GM19467 (cell line): Measurements from ENCODE around the gene METTL18.

ENCODE experiments used
- ATAC-seq: cut with Tn5 transposase; IDR thresholded peaks from one replicate; pipeline ENCODE4 v1.9.1; 2021; ENCODE audit warnings: mild to moderate bottlenecking, moderate library complexity; ENCODE audit not compliant: unreplicated experiment

METTL18 gene

DNA sequence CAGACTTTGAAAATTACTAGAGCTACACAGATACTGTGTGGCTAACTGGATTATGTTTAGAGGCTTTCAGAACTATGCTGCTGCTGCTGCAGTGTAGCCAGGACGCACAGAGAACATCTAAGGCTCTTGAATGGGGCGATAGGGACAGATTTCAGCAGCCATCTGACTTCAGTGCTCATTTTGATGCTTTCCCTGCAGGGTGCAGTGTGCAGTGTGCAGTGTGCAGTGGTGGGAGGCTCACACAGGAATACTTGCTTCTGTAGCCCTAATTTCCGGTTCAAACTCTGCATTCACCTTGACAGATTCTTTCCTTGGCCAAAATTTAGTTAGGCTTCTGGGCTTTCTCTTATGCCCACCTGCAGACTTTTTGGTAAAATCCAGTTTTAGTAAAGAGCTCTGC is 7.7 kb downstream of the METTL18 start:
- no peak for ATAC-seq

DNA sequence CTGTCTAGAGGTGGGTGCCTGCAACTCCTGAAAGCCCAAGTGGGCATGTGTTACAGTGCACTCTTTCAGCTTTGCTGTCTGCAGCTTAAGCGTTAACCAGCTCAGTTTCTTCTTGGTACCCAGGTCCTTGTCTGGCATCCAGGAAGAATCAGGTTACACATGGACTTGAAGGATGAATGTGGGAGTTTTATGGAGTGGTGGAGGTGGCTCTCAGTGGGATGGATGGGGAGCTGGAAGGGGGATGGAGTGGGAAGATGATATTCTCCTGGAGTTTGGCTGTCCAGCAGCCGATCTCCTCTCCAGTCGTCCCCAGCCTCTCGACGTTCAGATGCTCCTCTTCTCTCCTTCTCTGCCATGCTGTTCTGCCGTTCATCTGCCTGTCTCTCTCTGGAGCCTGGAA is 9.4 kb downstream of the METTL18 start:
- ATAC-seq, result no peak

DNA sequence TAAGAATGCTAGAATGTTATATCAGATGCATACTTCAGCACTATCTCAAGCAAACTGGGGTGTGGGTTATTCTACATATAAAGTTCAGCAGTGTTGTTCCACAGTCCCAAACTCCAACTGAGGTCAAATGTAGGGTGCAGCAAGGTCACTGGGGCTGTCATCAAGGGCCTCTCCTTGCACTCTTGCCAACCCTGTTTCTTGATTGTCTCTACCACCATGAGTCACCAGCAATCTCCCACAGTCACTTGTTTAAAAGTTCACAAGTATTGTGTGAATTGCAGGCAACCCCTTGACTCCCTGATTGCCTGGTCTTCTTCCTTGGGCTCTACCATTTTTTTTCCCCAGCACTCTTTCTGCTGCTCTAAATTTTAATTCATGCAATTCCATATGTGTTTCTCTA is 10.6 kb downstream of the METTL18 start:
- ATAC-seq, result no peak

DNA sequence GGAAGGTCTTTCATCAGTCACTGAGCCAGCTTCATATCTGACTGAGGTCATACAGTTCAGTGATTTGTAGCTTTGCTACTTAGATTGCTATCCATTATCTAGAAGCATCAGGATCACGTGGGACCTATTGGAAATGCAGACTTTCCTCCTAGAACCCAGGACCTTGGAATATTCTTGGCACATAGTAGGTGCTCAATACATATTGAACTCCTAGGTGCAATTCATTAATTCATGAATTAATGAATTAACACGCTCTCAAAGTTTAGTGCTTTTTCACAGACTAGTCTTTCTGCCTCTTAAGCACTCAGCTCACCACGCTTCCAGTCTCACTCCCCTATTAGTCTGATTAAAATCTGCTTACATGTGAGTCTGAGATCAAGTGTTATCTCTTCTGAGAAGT is 12.1 kb downstream of the METTL18 start:
- ATAC-seq, result no peak

DNA sequence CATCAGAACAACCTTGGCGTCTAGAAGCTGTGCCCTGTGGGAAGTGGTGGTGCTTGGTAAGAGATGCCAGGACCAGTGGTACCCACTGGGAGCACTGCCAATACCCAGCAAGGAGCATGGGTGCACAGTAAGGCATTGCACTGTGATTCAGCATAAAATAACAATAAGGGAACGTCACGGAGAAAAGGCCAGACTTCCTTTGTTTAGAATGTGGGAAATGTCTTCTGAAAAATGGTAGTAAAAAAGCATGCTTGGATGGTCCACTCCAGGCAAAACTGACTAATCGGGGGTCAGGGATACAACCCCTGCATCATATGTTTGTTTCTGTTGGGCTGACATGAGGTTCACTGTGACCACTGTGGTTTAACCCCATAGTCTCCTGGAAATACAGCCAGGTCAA is 14.7 kb downstream of the METTL18 start:
- no peak for ATAC-seq

DNA sequence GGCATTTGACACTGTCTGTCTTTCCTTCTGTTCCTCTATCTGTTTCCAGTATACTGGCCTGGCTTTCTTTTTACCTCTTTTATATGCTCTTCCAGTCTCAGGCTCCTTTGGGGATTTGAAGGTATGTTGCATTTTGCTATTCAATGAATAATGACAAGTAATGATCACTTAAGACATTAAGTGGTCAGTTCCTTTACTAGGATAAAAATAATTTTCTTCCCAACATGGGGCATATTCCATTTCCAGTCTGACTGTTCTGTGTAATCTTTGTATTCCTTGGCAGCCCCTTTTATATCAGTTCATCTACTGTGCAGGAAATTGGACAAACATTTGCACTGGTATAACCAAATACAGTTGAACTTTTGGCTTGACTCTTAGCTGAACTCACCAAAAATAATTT is 15.6 kb downstream of the METTL18 start:
- no peak for ATAC-seq

DNA sequence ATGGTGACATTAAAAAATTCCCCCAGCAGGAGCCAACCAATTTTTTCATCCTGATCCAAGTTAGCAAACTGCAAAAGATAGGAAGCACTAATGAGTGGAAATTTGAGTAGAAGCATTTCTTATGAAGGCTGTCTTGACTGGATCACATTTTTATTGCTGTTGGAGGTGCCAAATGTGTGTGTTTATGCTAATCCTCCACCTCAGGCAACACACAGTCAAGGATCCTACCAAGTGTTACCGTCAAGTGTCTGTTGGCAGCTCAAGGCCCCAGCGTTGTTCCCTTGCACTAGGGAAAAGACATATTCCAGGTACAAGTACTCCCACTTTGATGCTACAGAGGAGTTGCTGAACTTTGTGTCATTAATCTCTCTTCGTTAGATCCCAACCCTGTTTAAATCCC is 18.3 kb downstream of the METTL18 start:
- ATAC-seq, result no peak

DNA sequence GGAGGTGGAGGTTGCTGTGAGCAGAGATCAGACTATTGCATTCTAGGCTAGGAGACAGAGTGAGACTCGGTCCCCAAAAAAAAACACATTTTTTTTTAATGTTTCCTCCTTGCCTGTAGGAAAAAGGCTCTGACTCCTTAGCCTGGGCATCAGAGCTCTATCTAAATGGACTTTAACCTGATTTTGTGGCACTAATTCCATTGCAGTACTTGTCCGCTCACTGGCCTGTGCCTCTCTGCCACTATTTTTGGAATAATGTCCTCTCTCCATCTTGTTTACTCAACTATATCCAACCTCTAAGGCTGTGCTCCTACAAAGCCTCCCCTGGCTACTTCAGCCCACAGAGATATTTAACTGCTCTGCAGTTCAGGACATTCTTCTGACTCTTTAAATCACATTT is 26.5 kb downstream of the METTL18 start:
- ATAC-seq, result no peak

DNA sequence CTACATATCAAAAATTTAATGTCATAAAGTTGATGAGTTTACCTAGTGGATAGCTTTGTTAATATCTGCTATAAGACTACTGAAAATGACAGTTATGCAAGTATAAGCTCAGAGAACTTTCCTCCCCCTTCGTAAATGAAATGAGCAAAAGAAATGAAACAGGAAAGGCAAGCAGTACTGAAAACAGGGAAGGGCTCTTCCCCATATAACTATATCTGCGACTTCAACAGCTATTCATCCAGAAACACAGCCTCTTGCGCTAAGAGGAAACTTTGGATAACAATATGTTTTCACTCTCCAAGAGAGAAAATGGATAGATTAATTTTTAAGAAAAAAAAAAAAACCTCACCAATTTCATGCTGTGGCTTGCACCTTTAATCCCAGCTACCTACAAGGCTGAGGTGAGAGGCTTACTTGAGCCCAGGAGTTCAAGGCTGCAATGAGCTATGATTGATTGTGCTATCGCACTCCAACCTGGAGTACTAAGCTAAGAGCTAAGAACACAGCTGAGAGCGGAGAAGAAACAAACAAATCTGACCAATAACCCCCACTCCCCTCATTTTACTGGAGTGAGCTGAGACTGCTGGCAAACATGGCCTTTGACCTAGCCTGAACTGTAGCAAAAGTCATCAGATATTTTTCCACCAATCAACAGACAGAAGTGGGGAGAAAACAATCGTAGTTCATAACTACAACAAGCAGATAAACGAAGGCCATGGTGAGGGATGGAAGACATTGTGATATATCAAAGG is 29.0 kb downstream of the METTL18 start:
- no peak for ATAC-seq

DNA sequence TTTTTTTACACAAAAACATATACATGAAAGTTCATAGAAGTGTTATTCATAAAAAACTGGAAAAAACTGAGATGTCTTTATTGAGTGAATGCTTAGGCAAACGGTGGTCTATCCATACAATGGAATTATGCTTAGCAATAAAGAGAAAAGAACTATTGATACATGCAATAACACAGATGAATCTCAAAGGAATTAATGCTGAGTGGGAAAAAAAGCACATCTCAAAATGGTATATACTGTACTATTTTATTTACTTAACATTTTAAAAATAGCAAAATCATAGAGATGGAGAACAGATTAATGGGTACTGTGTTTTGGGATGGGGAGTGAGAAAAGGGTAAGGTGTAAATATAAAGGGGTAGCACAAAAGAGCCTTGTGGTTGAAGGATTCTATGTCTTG is 29.8 kb downstream of the METTL18 start:
- no peak for ATAC-seq

DNA sequence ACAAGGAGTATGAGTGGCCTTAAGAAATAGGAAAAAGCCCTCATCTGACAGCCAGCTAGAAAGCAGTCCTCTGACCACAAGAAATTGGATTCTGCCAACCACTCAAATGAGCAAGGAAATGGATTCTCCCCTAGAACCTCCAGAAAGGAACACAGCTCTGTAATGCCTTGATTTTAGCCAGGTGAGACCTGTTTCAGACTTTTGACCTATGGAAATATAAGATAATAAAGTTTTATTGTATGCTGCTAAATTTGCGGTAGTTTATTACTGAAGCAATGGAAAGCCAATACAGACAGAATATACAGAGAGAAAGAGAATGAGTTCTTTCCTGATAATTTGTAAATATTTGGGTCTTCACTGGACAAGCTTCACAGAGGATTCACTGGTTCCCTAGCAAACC is 32.0 kb downstream of the METTL18 start:
- no peak for ATAC-seq

DNA sequence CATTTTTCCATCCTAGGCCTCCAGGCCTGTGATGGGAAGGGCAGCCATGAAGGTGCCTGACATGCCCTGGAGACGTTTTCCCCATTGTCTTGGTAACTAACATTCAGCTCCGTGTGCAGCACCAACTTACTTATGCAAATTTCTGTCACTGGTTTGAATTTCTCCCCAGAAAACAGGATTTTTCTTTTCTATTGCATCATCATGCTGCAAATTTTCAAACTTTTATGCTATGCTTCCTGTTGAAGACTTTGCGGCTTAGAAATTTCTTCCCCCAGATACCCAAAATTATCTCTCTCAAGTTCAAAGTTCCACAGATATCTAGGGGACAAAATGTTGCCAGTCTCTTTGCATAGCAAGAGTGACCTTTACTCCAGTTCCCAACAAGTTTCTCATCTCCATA is 35.7 kb downstream of the METTL18 start:
- no peak for ATAC-seq

DNA sequence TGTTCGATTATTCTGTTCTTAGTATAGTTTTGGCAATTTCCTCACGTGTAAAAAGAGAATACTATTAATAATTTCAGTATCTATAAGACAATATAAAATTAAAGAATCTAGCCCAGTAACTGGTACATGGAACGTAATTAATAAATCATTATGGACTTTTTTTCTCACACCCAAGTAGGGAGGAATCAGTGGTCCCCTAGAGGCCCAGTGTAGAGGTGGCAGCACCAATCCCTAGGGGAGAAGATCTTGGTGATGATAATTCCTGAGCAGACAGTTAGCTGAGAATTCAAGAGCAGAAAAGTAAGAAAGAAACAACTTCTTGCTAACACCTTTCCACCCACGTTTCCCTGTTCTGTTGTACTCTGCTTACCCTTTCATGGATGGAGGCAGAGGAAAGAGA is 41.2 kb downstream of the METTL18 start:
- ATAC-seq, result no peak

DNA sequence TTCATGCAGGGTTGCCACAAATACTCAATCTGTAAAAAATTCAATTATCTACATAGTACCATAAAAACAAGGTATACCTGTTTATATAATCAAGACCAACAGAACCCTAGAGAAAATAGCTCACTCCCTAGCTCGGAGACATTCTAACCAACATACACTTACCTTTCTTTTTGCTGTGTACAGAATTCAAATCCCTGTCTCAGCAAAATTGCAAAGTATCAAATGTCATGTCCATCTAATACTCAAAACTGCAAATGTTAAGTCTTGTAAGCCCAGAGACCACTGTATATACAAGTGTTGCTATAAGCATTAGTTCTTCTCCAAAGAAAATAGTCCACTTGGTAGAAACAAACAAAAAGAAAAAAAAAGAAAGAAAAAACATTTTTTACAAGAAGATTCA is 44.7 kb downstream of the METTL18 start:
- no peak for ATAC-seq

DNA sequence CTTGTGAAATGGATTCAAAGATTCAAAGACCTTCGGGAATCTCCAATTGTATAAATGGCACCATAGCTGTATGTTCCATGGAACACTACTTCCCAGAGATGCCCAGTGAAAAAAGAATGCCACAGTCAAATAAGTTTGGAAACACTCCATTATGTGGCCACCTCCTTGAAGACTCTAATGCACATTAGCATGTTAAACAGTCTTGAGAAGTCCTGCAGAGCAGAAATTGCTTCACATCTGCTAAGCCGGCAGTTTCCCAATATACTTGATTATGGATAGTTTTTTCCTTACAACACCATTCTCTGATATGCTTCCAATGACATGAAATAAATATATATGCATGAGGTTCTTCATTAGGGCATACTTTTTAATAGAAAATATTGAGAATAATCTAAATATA is 48.2 kb downstream of the METTL18 start:
- ATAC-seq, result no peak

DNA sequence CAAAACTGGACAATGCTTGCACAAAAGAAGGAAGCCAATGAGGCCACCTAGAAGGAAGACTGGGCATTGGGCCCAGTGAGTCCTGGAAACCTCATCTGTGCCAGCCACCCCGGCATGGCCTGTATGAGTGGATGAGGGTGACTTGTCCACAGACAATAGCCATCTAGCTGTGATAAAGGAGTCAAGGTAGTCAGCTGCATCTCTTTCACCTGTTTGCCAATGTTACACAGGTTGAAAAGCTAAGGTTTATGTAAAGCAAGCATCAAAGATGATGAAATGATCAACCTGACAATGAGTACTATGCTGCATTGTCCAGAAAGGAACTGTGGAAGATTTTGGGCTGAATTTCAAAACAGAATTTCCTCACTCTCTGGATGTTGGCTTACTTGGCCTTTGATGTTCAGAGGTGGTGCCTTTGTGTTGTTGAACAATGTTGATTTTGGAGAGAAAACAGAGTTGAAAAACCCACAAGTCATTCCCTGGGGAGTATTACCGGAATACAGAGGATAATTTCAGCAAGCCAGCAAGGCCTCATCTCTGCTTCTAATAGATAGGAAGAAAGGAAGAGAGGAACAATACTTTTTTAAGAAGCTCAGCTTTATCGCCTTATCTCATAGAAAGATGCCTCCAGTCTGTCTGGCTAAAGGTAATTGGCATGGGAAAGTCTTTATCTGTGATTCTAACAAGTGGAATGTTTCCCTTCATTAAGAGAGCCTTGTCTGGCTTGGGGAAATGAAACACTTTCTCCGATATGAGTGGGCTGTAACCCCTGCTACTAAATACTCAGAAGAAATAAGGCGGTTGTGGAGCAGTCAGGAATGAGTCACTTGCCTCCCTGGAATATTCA is 49.5 kb downstream of the METTL18 start:
- ATAC-seq, result no peak
